Osteocyte (in vitro differentiated cells): ENCODE measurements around the gene TGFBI. TPM values are rescaled to one million over a fixed set of nuclear protein-coding genes. Genes with fewer than 3 reads are reported as not detected.

Experiments used
- DNase-seq: peaks from one replicate; pipeline ENCODE4 v3.0.0; 2021; ENCODE audit warnings: mixed read lengths; ENCODE audit not compliant: unreplicated experiment; ENCODE audit errors: extremely low spot score
- H3K27ac Mint-ChIP-seq: one replicate; pipeline ENCODE4 v1.8.0; 2021; ENCODE audit warnings: mild to moderate bottlenecking, mixed read lengths; ENCODE audit not compliant: unreplicated experiment
- H3K27me3 Mint-ChIP-seq: one replicate; pipeline ENCODE4 v1.8.0; 2021; ENCODE audit warnings: mixed read lengths; ENCODE audit not compliant: unreplicated experiment
- H3K36me3 Mint-ChIP-seq: one replicate; pipeline ENCODE4 v1.8.0; 2021; ENCODE audit warnings: mixed read lengths; ENCODE audit not compliant: unreplicated experiment
- H3K4me1 Mint-ChIP-seq: one replicate; pipeline ENCODE4 v1.8.0; 2021; ENCODE audit warnings: mixed read lengths; ENCODE audit not compliant: unreplicated experiment
- H3K4me3 Mint-ChIP-seq: one replicate; pipeline ENCODE4 v1.8.0; 2021; ENCODE audit warnings: mild to moderate bottlenecking, moderate library complexity, mixed read lengths; ENCODE audit not compliant: unreplicated experiment
- H3K9me3 Mint-ChIP-seq: one replicate; pipeline ENCODE4 v1.8.0; 2021; ENCODE audit warnings: mixed read lengths; ENCODE audit not compliant: unreplicated experiment
- total RNA-seq: library from RNA; stranded (reverse); gene quantifications from 2 replicates; pipeline ENCODE4 v1.2.1, GENCODE V29; 2021
- TF ChIP-seq, protein P1 (sequence below): fragments of 200-600 bp; sonication (generic); IDR thresholded peaks from 2 replicates; pipeline ENCODE4 v1.5.0; 2021; ENCODE audit warnings: antibody characterized with exemption, mild to moderate bottlenecking, moderate library complexity

Gene TGFBI
- total RNA-seq, 1 donor from 2014 or later: 267 TPM

DNA sequence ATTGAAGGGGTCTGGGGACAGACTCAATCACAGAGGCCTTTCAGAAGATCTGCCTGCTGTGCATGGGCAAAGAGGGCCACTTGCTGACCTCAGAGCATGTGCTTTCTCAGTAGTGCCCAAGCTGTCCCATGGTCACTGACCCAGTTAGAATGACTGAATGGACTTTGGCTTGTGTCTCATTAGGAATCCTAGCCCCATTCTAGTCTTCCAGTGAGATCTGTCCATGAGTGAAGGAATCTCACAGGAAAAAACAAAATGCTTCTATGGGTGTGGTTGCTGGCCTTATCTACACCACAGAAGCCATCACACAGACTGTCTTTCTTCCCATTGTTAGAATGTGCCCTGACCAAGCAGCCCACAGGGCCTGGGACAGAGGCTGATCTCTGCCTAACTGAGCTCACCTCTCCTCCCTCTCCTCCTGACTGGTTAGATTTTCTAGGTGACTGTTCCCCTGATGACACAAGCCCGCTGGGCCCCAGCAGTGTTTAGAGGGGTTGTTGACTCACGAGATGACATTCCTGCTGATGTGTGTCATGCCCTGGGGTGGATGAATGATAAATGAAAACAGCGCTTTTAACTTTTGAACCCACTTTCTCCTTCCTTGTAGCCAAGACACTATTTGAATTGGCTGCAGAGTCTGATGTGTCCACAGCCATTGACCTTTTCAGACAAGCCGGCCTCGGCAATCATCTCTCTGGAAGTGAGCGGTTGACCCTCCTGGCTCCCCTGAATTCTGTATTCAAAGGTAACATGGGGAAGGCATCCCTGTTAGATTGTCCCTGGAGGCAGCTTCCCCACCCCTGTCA lies 24.8 kb downstream of the TGFBI start:
- H3K4me3 Mint-ChIP-seq: no peak overlapping the region
- DNase-seq: no peak
- H3K36me3 Mint-ChIP-seq: peaks cover 17% of the 10 kb centered on the region
- peak overlapping the region; percentile 74 for H3K27ac Mint-ChIP-seq
- H3K4me1 Mint-ChIP-seq: peaks cover 50% of the 10 kb centered on the region
- TF ChIP-seq, protein P1, sequence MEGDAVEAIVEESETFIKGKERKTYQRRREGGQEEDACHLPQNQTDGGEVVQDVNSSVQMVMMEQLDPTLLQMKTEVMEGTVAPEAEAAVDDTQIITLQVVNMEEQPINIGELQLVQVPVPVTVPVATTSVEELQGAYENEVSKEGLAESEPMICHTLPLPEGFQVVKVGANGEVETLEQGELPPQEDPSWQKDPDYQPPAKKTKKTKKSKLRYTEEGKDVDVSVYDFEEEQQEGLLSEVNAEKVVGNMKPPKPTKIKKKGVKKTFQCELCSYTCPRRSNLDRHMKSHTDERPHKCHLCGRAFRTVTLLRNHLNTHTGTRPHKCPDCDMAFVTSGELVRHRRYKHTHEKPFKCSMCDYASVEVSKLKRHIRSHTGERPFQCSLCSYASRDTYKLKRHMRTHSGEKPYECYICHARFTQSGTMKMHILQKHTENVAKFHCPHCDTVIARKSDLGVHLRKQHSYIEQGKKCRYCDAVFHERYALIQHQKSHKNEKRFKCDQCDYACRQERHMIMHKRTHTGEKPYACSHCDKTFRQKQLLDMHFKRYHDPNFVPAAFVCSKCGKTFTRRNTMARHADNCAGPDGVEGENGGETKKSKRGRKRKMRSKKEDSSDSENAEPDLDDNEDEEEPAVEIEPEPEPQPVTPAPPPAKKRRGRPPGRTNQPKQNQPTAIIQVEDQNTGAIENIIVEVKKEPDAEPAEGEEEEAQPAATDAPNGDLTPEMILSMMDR: no peak
- no peaks in the 10 kb centered on the region for H3K27me3 Mint-ChIP-seq
- H3K9me3 Mint-ChIP-seq: no peaks in the 10 kb centered on the region

DNA sequence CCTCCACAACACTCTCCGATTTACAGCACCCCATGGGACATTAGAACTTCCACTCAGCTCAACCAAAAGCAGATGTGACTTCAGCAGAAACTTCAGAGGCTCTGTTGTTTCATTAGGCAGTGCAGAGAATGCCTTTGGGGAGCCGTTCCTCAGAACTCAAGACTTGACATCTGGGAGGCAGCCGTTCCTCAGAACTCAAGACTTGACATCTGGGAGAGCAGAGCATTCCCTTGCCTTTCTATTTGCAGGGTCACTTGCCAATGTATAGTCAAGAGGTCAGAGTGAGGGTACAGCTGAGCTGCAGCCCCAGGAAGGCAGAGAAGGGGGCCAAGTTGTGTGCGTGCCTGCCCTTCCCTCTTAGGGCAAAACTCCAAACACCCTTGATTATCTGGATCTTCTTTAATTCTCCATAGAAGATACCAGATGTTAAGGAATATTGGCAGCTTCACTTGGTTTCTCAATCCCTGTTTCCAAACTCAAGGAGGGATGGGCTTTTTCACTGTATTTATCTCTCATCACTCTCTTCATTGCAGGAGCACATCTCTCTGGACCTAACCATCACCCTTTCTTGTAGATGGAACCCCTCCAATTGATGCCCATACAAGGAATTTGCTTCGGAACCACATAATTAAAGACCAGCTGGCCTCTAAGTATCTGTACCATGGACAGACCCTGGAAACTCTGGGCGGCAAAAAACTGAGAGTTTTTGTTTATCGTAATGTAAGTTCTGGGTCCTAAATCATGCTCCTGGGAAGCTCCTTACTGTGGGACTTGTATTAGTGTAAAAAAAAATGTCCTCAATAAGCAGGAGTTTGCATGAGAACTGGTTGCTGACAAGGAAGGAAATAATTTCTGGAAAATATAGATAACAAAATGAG lies 25.6 kb downstream of the TGFBI start:
- H3K27ac Mint-ChIP-seq: peak overlapping the region; percentile 74
- H3K4me1 Mint-ChIP-seq: peaks cover 58% of the 10 kb centered on the region
- DNase-seq: no peak

DNA sequence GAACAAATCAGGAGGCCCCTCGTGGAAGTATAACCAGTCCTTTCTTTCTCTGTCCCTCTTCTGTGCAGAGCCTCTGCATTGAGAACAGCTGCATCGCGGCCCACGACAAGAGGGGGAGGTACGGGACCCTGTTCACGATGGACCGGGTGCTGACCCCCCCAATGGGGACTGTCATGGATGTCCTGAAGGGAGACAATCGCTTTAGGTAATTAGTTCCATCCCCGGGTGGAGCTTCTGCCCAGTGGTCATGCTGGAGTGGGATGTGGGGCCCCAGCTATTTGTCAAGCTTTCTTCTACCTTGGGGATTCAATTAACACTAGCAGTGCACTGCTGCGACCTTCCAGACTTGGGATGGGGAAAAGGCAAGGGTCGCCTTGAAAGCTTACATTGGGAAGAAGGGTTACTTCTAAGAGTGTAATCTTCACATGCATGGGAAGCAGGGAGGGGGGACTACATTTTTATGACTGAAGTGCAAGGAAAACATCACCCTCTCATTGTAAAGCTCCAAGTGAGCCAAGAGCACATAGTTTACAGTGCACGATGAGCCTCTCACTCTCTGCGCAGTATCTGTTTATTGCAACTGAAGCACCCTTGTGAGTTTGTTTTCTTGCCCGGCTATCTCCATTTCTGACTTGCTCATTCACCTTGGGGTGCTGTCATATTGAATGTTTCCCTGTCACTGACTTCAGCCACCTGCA lies 27.0 kb downstream of the TGFBI start:
- peaks cover 14% of the 10 kb centered on the region for H3K36me3 Mint-ChIP-seq
- H3K27ac Mint-ChIP-seq: no peak overlapping the region

More for the DNA sequence above, 25.6 kb downstream of the TGFBI start:
- Mint-ChIP-seq H3K9me3 (no peaks in the 10 kb centered on the region), H3K4me3 (no peak overlapping the region), H3K36me3 (peaks cover 19% of the 10 kb centered on the region), H3K27me3 (no peaks in the 10 kb centered on the region)
- TF ChIP-seq, protein P1: no peak

DNA sequence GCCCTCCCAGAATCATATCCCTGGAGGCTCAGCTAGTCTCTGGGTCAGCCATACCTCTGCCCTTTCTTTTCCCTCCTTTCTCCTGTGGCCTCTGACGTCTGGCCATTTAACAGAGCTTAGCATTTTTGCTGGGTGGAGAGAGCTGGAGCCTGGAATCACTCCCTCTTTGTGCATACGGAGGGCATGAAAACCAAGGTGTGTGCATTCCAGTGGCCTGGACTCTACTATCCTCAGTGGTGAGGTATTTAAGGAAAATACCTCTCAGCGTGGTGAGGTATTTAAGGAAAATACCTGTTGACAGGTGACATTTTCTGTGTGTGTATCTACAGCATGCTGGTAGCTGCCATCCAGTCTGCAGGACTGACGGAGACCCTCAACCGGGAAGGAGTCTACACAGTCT lies 27.5 kb downstream of the TGFBI start:
- Mint-ChIP-seq H3K4me1 (peaks cover 61% of the 10 kb centered on the region), H3K36me3 (peaks cover 20% of the 10 kb centered on the region), H3K27me3 (no peaks in the 10 kb centered on the region), H3K4me3 (no peak overlapping the region), H3K27ac (no peak overlapping the region), H3K9me3 (no peaks in the 10 kb centered on the region)
- no peak for DNase-seq
- TF ChIP-seq, protein P1: no peak

More for the DNA sequence above, 27.0 kb downstream of the TGFBI start:
- no peaks in the 10 kb centered on the region for H3K27me3 Mint-ChIP-seq
- H3K4me1 Mint-ChIP-seq: peaks cover 61% of the 10 kb centered on the region
- H3K4me3 Mint-ChIP-seq: no peak overlapping the region
- no peak for DNase-seq
- H3K9me3 Mint-ChIP-seq: no peaks in the 10 kb centered on the region
- TF ChIP-seq, protein P1: no peak
